GM21515 (cell line): Measurements from ENCODE around the gene CDC25B.
A peak's percentile ranks its signal among the peaks of the same experiment; 100 is the strongest.

Source experiments
- ATAC-seq: cut with Tn5 transposase; IDR thresholded peaks from one replicate; pipeline ENCODE4 v1.9.1; 2021; ENCODE audit not compliant: unreplicated experiment

The CDC25B gene

DNA sequence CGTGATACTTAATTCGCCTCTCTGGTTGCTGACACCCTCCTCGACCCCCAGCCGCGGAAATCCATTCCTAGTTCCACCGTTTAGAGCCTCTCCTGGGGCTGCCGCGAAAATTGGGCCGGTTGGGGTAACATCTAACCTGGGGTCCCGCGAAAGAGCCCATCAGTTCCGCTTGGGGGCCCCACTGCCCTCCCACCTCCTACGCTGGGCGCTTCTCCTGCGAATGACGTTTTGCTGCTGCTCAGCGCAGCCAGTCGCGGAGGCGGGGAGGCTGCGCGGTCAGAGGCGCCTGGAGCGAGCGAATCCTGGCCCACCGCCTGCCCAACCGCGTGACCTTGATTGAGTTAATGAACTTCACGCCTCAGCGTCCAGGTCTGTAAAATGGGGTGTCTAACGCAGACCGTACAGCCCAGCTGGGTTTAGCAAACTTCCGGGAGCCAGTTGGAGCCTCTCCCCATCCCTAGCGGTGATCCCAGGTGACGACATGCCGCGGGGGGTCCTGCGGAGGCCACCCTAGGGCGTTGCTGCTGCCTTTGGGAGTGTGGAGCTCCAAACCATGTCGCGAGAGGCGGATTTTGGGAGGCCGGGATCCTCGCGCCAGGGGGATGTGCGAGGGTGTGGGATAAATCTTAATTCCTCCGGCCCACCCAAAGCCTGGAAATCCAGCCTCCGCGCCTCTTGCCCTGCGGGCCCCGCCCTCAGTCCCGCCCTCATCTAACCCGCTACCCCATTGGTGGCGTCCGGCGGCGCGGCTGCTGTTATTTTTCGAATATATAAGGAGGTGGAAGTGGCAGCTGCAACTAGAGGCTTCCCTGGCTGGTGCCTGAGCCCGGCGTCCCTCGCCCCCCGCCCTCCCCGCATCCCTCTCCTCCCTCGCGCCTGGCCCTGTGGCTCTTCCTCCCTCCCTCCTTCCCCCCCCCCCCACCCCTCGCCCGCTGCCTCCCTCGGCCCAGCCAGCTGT is at the start of gene CDC25B:
TSS of gene CDC25B (plus strand) at position 800 of the 958 bp plus-strand sequence. CDS start 222 bp downstream, outside the sequence.
- peak; percentile 60 for ATAC-seq

- no peak for ATAC-seq
These were observed 48.6 kb upstream of the CDC25B start for GRCh38 chr20:3747471-3747870.

GRCh38 chr20:3748073-3748472 is 48.0 kb upstream of the CDC25B start:
- no peak for ATAC-seq

- ATAC-seq: no peak
These were observed 46.9 kb upstream of the CDC25B start for GRCh38 chr20:3749087-3749688.

GRCh38 chr20:3749689-3750531 is 46.2 kb upstream of the CDC25B start:
- ATAC-seq: no peak

DNA sequence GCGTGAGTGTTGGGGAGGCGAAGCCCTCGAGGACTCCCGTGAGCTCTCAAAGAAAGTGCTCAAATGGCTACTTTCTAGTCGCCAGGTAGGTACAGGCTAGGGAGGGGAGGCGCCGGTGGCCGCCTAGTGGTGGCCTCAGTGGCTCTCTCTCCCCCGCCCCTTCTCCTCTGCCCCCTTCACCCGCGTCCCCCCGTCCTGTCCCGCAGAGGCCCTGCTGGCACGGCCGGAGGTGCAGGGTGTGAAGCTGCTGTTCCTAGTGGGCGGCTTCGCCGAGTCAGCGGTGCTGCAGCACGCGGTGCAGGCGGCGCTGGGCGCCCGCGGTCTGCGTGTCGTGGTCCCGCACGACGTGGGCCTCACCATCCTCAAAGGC is 44.8 kb upstream of the CDC25B start:
- ATAC-seq: no peak

- no peak for ATAC-seq
These were observed 44.3 kb upstream of the CDC25B start for GRCh38 chr20:3751675-3752385.

DNA sequence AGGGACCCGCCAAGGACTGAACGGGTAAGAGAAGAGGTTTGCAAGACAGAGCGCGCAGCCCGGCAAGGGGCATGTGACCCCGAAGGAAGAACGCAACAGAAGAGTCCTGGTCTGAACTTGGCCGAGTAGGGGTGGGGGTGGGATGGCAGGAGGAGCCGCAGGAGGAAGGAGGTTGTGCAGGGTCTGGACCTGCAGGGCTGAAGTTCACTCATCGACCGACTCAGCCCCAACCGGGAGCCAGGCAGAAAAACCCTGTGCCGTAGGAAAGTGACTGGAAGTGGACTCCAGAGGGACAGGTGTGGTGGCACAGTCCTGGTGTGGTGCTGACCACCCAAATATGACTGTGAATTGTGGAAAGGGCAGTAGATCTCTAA is 43.7 kb upstream of the CDC25B start:
- ATAC-seq: no peak

DNA sequence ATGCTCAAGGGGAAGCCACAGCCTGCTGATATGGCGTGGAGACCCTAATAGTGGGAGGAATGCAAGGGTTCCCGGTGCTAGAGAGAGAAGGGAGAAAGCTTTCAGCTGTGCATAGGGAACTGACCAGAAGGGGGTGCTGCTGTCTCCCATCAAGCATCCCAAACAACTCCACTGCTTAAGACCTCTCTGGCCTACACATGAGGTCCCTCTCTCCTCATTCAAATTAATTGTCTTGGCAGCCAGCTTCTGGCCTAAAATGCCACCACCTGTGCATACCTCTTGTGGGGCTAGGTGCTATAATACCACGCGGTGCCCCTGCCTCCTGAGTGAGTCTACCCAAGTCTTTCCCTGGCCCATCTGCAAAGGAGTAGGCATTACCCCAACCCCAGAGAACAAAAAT is 43.0 kb upstream of the CDC25B start:
- ATAC-seq: no peak

DNA sequence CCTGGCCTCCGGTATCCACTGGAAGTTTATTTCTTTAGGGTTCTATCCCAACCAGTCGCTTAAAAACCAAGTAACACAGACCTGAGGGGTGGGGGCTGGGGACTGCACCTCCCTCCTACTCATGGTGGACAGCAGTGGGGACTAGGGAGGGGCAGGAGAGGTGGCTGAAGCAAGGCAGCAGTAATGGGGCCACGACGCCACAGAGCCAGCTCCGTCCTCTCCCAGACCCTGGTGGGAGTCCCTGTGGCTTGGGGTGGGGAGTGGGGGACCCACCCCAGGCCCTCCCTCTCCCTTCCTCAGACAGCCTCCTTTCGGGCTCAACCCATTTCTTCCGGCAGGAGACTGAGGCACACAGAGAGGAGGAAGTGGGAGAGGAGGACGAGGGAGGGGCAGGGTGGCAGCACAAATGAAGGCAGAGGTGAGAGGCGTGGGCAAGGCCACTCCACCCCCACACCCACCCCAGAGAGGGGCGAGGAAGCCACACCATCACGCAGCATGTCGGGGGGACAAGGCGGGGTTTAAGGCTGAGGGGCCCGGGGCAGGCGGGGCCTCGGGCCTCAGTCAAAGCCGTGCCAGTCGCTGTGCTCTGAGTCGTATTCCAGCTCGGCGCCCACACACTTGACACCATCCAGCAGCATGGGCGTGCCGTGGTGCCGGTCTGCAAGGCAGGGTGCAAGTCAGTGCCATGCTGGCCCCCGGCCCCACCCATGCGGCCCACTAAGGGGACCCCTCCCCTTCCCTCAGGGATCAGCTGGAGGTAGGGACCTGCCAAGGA is 42.4 kb upstream of the CDC25B start:
- ATAC-seq: no peak

GRCh38 chr20:3754276-3754630 is 41.9 kb upstream of the CDC25B start:
- ATAC-seq: no peak

DNA sequence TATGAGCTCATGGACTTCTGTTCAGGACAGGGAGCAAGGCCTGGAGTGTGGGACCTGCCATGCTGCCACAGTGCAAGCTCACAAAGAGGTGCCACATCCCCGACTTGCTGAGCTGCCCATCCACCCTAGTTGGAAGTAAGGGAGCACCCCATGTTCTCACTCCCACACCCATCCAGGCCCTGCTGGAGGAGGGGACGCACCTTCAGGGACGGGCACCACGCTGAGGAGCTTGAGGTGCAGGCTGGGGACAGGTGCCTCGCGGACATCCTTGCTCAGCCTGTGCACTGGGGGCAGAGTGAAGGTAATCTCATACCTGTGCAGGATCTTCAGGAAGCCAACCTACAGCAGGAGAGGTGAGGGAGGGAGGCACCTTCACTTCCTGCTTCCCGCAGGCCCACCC is 40.8 kb upstream of the CDC25B start:
- no peak for ATAC-seq

DNA sequence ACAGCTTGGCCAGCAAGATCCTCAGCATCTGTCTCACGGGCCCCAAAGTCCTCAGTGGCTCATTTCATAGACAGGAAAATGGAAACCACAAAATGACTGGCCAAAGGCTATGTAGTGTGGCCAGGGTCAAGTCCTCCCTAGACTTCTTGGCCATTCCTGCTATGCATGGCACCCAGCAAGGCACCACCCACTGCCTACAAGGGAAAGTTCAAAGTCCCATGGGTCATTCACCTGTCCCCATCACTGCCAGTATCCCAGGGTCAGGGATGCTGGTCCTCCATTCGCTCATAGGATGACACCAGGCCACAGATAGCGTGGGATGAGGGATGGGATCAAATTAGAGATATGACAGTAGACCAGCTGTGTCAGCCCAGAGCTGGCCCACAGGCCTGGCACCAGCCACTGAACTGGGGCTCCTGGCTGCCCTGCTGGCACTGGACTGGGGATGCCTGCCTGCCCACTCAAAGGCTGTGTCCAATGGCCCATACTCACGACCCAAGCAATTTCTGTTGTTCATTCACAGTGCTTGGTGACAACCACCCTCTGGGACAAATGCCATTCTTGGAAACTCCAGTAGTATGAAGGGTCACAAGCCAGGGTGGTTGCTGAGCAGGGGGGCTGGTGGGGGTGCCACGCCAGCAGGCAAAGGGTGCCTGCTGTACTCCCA is 40.2 kb upstream of the CDC25B start:
- no peak for ATAC-seq

DNA sequence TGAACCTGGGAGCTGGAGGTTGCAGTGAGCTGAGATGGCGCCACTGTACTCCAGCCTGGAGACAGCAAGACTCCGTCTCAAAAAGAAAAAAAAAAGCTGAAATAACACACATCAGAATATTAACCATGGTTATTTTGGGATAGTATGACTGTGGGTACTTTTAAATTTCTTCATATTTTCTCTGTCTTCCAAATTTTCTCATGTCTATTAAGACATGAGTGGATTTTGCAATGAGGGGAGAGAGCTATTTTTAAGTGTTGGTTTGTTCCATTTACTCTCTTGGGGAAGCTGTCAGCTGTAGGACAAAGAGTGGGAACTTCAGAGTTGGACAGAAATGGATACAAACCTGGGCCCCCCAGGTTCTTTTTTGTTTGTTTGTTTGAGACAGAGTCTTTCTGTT is 38.8 kb upstream of the CDC25B start:
- no peak for ATAC-seq

DNA sequence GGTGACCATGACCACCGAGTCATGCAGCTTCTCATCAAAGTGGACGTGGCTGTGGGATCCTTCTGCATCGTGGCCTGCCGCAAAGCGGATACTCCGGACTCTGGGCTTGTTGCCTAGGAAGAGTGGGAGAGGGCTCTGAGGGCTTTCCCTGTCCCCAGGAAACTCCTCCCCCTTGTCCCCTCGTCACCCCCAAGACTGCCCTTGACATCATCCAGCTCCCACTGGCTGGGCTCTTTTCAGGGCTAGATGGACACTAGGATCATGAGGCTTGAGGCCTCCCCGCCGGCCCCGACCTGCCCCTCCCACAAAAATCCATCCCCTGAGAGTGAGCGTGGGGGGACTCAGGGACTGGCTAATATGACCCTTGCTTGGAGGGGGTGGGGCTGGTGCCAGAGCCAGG is 37.5 kb upstream of the CDC25B start:
- no peak for ATAC-seq

GRCh38 chr20:3759316-3759823 is 36.7 kb upstream of the CDC25B start:
- no peak for ATAC-seq

- no peak for ATAC-seq
These were observed 36.2 kb upstream of the CDC25B start for GRCh38 chr20:3759884-3760283.

DNA sequence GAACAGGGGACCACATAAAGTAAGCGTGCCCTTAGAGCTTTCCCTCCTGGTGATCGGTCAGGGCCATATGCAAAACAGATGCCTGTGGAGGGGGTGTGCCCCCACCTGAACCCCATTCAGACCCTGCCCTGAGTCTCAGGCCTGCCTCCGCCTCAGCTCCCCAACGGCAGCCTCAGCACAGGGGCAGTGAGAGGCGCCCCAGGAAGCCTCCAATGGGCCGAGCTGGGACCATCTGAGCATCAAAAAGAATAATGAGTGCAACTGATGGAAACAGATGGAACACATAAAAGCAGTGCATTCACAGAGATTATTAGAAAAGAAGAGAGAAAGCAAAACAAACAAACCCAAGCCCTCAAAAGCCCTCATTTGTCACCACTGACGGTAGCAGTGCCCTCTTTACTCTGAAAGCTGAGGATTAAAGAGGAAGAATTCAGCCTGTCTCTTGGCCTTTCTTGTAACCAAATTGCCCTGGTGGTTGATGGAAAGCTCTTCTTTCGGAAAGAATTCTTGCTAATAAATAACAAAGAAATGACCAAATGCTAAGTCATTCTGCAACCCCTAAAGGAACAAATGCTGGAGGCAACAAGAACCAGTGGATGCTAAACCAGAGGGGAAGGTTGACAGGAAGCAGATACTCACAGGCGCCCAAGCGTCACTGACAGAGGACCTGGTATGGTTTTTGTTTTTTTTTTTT is 35.3 kb upstream of the CDC25B start:
- ATAC-seq: no peak
